SK-N-SH treated with all-trans-retinoic acid at 6 μM for 48 hours (cell line): ENCODE data around the gene KCTD17.

Experiments used
- ATAC-seq: fragments of 200-7000 bp; cut with Tn5 transposase; 3 replicates; pipeline ENCODE4 v1.9.1; 2020; ENCODE audit warnings: mild to moderate bottlenecking, moderate library complexity
- ARNTL ChIP-seq: fragments of 450-650 bp; formaldehyde crosslinking; IDR thresholded peaks from 2 replicates; pipeline ENCODE4 v1.5.0; 2020; ENCODE audit warnings: low read depth, mild to moderate bottlenecking, moderate library complexity, borderline replicate concordance
- BACH2 ChIP-seq: fragments of 250-450 bp; sonication (Bioruptor Pico); IDR thresholded peaks from 2 replicates; pipeline ENCODE4 v1.9.0; 2021; ENCODE audit warnings: mild to moderate bottlenecking, borderline replicate concordance
- CSDC2 ChIP-seq: fragments of 250-450 bp; sonication (Bioruptor Pico); IDR thresholded peaks from 2 replicates; pipeline ENCODE4 v1.5.0; 2020; ENCODE audit warnings: mild to moderate bottlenecking, moderate library complexity
- CSRNP3 ChIP-seq: fragments of 250-450 bp; sonication (Bioruptor Pico); IDR thresholded peaks from 2 replicates; pipeline ENCODE4 v1.5.1; 2021; ENCODE audit warnings: mild to moderate bottlenecking, moderate library complexity
- ESRRG ChIP-seq: fragments of 250-450 bp; sonication (Bioruptor Pico); IDR thresholded peaks from 2 replicates; pipeline ENCODE4 v1.6.1; 2021; ENCODE audit warnings: mild to moderate bottlenecking
- GLIS3 ChIP-seq: fragments of 250-450 bp; sonication (Bioruptor Pico); IDR thresholded peaks from 2 replicates; pipeline ENCODE4 v1.5.0; 2020; ENCODE audit warnings: mild to moderate bottlenecking, moderate library complexity
- OSR1 ChIP-seq: fragments of 250-450 bp; sonication (Bioruptor Pico); IDR thresholded peaks from 2 replicates; pipeline ENCODE4 v1.8.0; 2022; ENCODE audit warnings: moderate library complexity, mild to moderate bottlenecking, inconsistent platforms
- POU6F1 ChIP-seq: fragments of 250-450 bp; sonication (Bioruptor Pico); IDR thresholded peaks from 2 replicates; pipeline ENCODE4 v1.8.0; 2021; ENCODE audit warnings: low read depth, mild to moderate bottlenecking, moderate library complexity, borderline replicate concordance
- RARB ChIP-seq: fragments of 250-450 bp; sonication (Bioruptor Pico); IDR thresholded peaks from 2 replicates; pipeline ENCODE4 v1.8.0; 2021; ENCODE audit warnings: mild to moderate bottlenecking, moderate library complexity
- SNAI2 ChIP-seq: fragments of 250-450 bp; sonication (Bioruptor Pico); IDR thresholded peaks from 2 replicates; pipeline ENCODE4 v1.5.0; 2020; ENCODE audit warnings: mild to moderate bottlenecking, moderate library complexity
- TCF4 ChIP-seq: fragments of 250-450 bp; sonication (Bioruptor Pico); IDR thresholded peaks from 2 replicates; pipeline ENCODE4 v1.8.0; 2021; ENCODE audit warnings: mild to moderate bottlenecking, moderate library complexity, borderline replicate concordance
- TOX ChIP-seq: fragments of 250-450 bp; sonication (Bioruptor Pico); IDR thresholded peaks from 2 replicates; pipeline ENCODE4 v1.8.0; 2021; ENCODE audit warnings: mild to moderate bottlenecking, moderate library complexity, borderline replicate concordance
- TSHZ2 ChIP-seq: fragments of 250-450 bp; sonication (Bioruptor Pico); IDR thresholded peaks from 2 replicates; pipeline ENCODE4 v1.5.0; 2020; ENCODE audit warnings: mild to moderate bottlenecking, moderate library complexity
- ZC3H10 ChIP-seq: fragments of 250-450 bp; sonication (Bioruptor Pico); IDR thresholded peaks from 2 replicates; pipeline ENCODE4 v1.5.1; 2021; ENCODE audit warnings: mild to moderate bottlenecking, moderate library complexity
- ZFP3 ChIP-seq: fragments of 250-450 bp; sonication (Bioruptor Pico); IDR thresholded peaks from 2 replicates; pipeline ENCODE4 v1.5.0; 2020; ENCODE audit warnings: mild to moderate bottlenecking, moderate library complexity
- ZFP30 ChIP-seq: fragments of 450-650 bp; formaldehyde crosslinking; IDR thresholded peaks from 2 replicates; pipeline ENCODE4 v1.5.0; 2022; ENCODE audit warnings: mild to moderate bottlenecking, moderate library complexity
- ZNF565 ChIP-seq: fragments of 450-650 bp; formaldehyde crosslinking; conservative IDR thresholded peaks from 2 replicates; pipeline ENCODE4 v1.5.0; 2020; ENCODE audit warnings: low read depth, mild to moderate bottlenecking, moderate library complexity
- ZNF8 ChIP-seq: fragments of 450-650 bp; formaldehyde crosslinking; IDR thresholded peaks from 2 replicates; pipeline ENCODE4 v1.5.0; 2020; ENCODE audit warnings: mild to moderate bottlenecking, moderate library complexity

KCTD17 gene

GRCh38 chr22:37064553-37064952 lies 13.0 kb downstream of the KCTD17 start:
- no peak for ATAC-seq
- TF ChIP-seq ARNTL (CRISPR knock-in tag), result no peak

GRCh38 chr22:37065180-37065579 lies 13.6 kb downstream of the KCTD17 start:
- no peak for TF ChIP-seq ZNF8
- TF ChIP-seq ZC3H10 (CRISPR knock-in tag), result no peak
- no peak for TF ChIP-seq POU6F1
- no peak for TF ChIP-seq TOX (CRISPR knock-in tag)
- no peak for TF ChIP-seq SNAI2
- TF ChIP-seq RARB, result no peak
- TF ChIP-seq BACH2 (CRISPR knock-in tag), result no peak
- TF ChIP-seq CSDC2, result no peak
- TF ChIP-seq TSHZ2 (CRISPR knock-in tag), result no peak
- no peak for ATAC-seq

GRCh38 chr22:37065961-37066360 lies 14.4 kb downstream of the KCTD17 start:
- ATAC-seq, result no peak
- TF ChIP-seq RARB, result no peak

- TF ChIP-seq ZFP3 (no peak), OSR1 (CRISPR knock-in tag) (no peak), SNAI2 (no peak), BACH2 (CRISPR knock-in tag) (no peak), ESRRG (CRISPR knock-in tag) (no peak), GLIS3 (CRISPR knock-in tag) (no peak), POU6F1 (no peak), ZFP30 (CRISPR knock-in tag) (no peak), ZNF8 (no peak), TCF4 (CRISPR knock-in tag) (no peak)
- ATAC-seq, result no peak
Observed at GRCh38 chr22:37067428-37067827, 15.9 kb downstream of the KCTD17 start.

GRCh38 chr22:37068859-37069258 lies 17.3 kb downstream of the KCTD17 start:
- TF ChIP-seq ZFP30 (CRISPR knock-in tag) (no peak), ZC3H10 (CRISPR knock-in tag) (no peak), CSDC2 (no peak), GLIS3 (CRISPR knock-in tag) (no peak), CSRNP3 (CRISPR knock-in tag) (no peak), TSHZ2 (CRISPR knock-in tag) (no peak), ZNF565 (CRISPR knock-in tag) (no peak), ZNF8 (no peak), SNAI2 (no peak), TOX (CRISPR knock-in tag) (no peak), OSR1 (CRISPR knock-in tag) (no peak)
- ATAC-seq, result peak; percentile 7; the same call in 1 of the 3 replicates
